ENCODE measurements around the gene GRHL3. TPM values are rescaled to one million over a fixed set of nuclear protein-coding genes. Genes with fewer than 3 reads are reported as not detected.

GRHL3 gene
- total RNA-seq, 1 experiment from 2014 or later: 8.9 TPM

DNA sequence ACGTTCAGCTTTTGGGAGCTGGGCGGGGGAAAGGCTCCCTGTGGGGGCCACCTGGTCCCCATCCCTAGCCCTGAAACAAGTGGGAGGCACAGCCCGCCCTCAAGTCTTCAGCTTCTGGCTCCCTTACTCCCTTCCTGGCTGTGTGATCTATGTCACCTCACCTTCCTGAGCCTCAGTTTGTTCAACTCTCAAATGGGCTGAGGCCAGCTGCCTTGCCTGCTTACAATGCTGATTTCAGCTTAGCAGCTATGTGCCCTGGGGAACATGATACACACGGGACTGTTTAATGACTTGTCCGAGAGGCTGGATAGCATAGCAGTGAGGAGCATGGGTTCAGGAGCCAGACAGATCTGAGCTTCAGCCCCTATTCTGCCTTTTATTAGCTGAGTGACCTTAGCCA, 19.3 kb downstream of the GRHL3 start:
- DNase-seq (ENCODE audit: unreplicated experiment): no peak
- Mint-ChIP-seq H3K4me3 (ENCODE audit: unreplicated experiment) (no peak overlapping the region), H3K27me3 (ENCODE audit: insufficient read depth, unreplicated experiment) (no peaks in the 10 kb centered on the region), H3K36me3 (ENCODE audit: insufficient read depth, unreplicated experiment) (peaks cover 19% of the 10 kb centered on the region), H3K9me3 (ENCODE audit: unreplicated experiment) (no peaks in the 10 kb centered on the region), H3K27ac (ENCODE audit: low read depth, unreplicated experiment) (no peak overlapping the region), H3K4me1 (ENCODE audit: insufficient read depth, unreplicated experiment) (peaks cover 10% of the 10 kb centered on the region)
- intact Hi-C loops (cut with micrococcal nuclease): no loop called here
- TF ChIP-seq, protein P1, sequence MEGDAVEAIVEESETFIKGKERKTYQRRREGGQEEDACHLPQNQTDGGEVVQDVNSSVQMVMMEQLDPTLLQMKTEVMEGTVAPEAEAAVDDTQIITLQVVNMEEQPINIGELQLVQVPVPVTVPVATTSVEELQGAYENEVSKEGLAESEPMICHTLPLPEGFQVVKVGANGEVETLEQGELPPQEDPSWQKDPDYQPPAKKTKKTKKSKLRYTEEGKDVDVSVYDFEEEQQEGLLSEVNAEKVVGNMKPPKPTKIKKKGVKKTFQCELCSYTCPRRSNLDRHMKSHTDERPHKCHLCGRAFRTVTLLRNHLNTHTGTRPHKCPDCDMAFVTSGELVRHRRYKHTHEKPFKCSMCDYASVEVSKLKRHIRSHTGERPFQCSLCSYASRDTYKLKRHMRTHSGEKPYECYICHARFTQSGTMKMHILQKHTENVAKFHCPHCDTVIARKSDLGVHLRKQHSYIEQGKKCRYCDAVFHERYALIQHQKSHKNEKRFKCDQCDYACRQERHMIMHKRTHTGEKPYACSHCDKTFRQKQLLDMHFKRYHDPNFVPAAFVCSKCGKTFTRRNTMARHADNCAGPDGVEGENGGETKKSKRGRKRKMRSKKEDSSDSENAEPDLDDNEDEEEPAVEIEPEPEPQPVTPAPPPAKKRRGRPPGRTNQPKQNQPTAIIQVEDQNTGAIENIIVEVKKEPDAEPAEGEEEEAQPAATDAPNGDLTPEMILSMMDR (IDR thresholded peaks at IDR 0.05; ENCODE audit: unreplicated experiment): no peak
- BruUV-seq (replicated peaks): no TSS peak
- ChIA-PET CTCF (interaction anchor here (1.6 to 1.7 kb wide), 2 partner anchors 53 to 137 kb away, joined by 7 to 8 read pairs; no protein-coding TSS in a partner anchor), POLR2A (interaction anchor here (0.6 to 0.9 kb wide), 2 partner anchors 10 to 13 kb away, joined by 3 read pairs; no protein-coding TSS in a partner anchor)

DNA sequence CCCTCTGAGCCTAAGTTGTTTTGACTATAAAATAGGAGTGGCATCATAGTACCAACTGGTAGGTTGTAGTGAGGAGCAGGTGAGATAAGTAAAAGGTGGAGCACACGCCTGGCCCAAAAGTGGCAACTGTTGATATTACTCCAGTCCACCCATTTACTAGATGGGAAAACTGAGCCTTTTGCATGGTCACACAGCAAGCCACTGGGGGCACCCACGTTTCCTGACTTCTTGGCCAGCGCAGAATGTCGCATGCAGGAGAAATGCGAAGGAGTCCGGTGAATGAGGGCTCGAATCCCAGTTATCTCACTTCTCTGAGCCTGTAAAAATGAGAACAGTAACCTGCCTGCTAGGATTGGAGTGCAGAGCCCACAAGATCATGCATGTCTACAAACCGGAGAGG, 20.8 kb downstream of the GRHL3 start:
- Mint-ChIP-seq H3K4me3 (ENCODE audit: unreplicated experiment) (no peak overlapping the region), H3K4me1 (ENCODE audit: insufficient read depth, unreplicated experiment) (peaks cover 10% of the 10 kb centered on the region), H3K27me3 (ENCODE audit: insufficient read depth, unreplicated experiment) (no peaks in the 10 kb centered on the region), H3K27ac (ENCODE audit: low read depth, unreplicated experiment) (no peak overlapping the region), H3K9me3 (ENCODE audit: unreplicated experiment) (no peaks in the 10 kb centered on the region), H3K36me3 (ENCODE audit: insufficient read depth, unreplicated experiment) (peaks cover 19% of the 10 kb centered on the region)
- TF ChIP-seq, protein P1 (IDR thresholded peaks at IDR 0.05; ENCODE audit: unreplicated experiment): no peak
- intact Hi-C loops (cut with micrococcal nuclease): no loop called here
- POLR2A ChIA-PET: no interaction called here
- BruUV-seq (replicated peaks): no TSS peak
- CTCF ChIA-PET: no interaction called here
- DNase-seq (ENCODE audit: unreplicated experiment): no peak

DNA sequence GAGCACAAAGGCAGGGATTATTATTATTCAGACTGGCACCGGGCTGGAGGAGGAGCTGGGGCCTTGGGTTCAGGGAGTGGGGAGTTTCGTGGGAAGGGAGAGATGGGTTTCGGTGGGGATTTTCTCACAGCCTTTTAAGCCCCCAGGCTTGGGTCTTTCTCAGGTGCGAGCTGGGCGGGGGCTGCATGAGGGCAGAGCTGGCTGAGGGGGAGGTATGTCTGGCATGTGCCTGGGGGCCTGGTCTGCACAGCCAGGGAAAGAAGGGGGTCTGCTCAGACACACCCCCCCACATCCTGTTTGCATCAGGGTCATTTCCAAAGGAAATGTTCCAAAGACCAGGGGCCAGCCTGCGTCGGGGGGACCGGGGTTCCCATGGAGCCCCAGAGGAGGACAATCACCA, 21.6 kb downstream of the GRHL3 start:
- ChIA-PET CTCF (no interaction called here), POLR2A (interaction anchor here (0.8 kb wide), 1 partner anchor 20 kb away, joined by 3 read pairs; no protein-coding TSS in a partner anchor)
- no peaks in the 10 kb centered on the region for H3K27me3 Mint-ChIP-seq (ENCODE audit: insufficient read depth, unreplicated experiment)
- intact Hi-C loops (cut with micrococcal nuclease): no loop called here
- H3K9me3 Mint-ChIP-seq (ENCODE audit: unreplicated experiment): no peaks in the 10 kb centered on the region
- no peak overlapping the region for H3K4me3 Mint-ChIP-seq (ENCODE audit: unreplicated experiment)
- BruUV-seq (replicated peaks): no TSS peak
- no peak for DNase-seq (ENCODE audit: unreplicated experiment)
- peaks cover 19% of the 10 kb centered on the region for H3K36me3 Mint-ChIP-seq (ENCODE audit: insufficient read depth, unreplicated experiment)
- TF ChIP-seq, protein P1 (IDR thresholded peaks at IDR 0.05; ENCODE audit: unreplicated experiment): no peak
- no peak overlapping the region for H3K27ac Mint-ChIP-seq (ENCODE audit: low read depth, unreplicated experiment)
- H3K4me1 Mint-ChIP-seq (ENCODE audit: insufficient read depth, unreplicated experiment): peaks cover 10% of the 10 kb centered on the region

DNA sequence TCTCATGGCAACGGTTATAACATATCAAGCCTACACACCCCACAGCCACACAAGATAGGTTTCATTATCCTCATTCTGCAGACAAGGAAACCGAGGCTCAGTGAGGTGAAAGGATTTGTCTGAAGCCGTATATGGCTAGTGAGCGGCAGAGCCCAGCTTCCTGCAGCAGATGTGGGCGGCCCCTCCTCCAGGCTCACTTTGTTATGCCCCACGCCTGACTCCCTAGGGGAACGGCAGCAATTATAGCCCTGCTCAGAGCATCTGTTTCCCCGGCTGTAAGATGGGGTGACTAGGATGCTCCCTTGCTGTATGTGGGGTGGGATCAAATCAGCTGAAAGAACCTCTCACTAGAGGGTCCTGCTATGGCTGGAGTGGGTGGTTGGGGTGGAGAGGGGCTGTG, 22.1 kb downstream of the GRHL3 start:
- ChIA-PET CTCF (no interaction called here), POLR2A (interaction anchor here (0.8 kb wide), 1 partner anchor 20 kb away, joined by 3 read pairs; no protein-coding TSS in a partner anchor)
- DNase-seq (ENCODE audit: unreplicated experiment): no peak
- Mint-ChIP-seq H3K27me3 (ENCODE audit: insufficient read depth, unreplicated experiment) (no peaks in the 10 kb centered on the region), H3K27ac (ENCODE audit: low read depth, unreplicated experiment) (no peak overlapping the region), H3K4me1 (ENCODE audit: insufficient read depth, unreplicated experiment) (peaks cover 5% of the 10 kb centered on the region), H3K36me3 (ENCODE audit: insufficient read depth, unreplicated experiment) (peaks cover 19% of the 10 kb centered on the region), H3K9me3 (ENCODE audit: unreplicated experiment) (no peaks in the 10 kb centered on the region), H3K4me3 (ENCODE audit: unreplicated experiment) (no peak overlapping the region)
- intact Hi-C loops (cut with micrococcal nuclease): no loop called here
- BruUV-seq (replicated peaks): no TSS peak
- TF ChIP-seq, protein P1 (IDR thresholded peaks at IDR 0.05; ENCODE audit: unreplicated experiment): no peak
